ENCODE data around the gene SNX10.

Gene SNX10

DNA sequence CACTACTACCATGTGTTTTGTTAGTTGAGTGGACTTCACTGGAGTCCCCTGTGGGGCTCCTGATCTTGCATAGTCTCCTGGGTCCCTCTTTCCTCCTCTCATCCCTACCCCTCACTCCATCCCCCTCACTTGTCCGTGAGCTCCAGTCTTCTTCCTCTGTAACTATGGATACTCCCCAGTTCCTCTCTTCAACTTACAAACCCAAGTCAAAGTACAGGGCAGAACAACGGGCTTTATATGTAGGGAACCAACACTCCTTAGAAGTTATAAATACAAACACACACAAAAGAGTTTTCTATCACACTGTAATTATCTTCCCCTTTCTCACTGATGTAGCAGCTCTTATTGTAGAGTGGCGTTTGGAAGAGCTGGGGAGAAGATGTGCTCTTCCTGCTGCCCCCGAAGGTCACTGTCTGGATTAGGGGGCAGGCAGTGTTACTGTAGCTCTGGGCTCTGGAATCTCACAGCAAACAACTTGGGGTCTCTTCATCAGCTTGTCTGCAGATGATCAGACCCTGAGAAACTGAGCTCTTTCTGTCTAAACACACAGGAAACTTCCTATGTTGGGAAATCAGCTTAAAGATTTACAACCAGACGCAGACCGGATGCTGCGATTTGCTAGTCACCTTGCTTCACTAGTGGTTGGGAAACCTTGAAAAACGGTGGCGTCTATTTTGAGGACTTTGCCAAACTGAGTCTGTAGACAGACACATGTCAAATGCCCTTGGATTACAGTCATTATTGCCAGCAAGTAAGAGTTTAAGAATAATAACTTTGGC lies 13.6 kb downstream of the SNX10 start:
- Histone ChIP-seq H3K9me3 (ENCODE audit: insufficient read depth, low read depth, low read length) (no peaks in the 10 kb centered on the region), H3K36me3 (ENCODE audit: insufficient read depth, low read depth, low read length) (no peaks in the 10 kb centered on the region), H3K9ac (ENCODE audit: low read depth, low read length) (no peak overlapping the region), H3K27me3 (ENCODE audit: insufficient read depth, low read length) (no peaks in the 10 kb centered on the region), H3K27ac (ENCODE audit: low read length) (no peak overlapping the region), H3K4me1 (ENCODE audit: insufficient read depth, low read length) (peaks cover 12% of the 10 kb centered on the region; the same call in 1 of the 2 replicates), H3K4me3 (ENCODE audit: low read length) (no peak overlapping the region)

DNA sequence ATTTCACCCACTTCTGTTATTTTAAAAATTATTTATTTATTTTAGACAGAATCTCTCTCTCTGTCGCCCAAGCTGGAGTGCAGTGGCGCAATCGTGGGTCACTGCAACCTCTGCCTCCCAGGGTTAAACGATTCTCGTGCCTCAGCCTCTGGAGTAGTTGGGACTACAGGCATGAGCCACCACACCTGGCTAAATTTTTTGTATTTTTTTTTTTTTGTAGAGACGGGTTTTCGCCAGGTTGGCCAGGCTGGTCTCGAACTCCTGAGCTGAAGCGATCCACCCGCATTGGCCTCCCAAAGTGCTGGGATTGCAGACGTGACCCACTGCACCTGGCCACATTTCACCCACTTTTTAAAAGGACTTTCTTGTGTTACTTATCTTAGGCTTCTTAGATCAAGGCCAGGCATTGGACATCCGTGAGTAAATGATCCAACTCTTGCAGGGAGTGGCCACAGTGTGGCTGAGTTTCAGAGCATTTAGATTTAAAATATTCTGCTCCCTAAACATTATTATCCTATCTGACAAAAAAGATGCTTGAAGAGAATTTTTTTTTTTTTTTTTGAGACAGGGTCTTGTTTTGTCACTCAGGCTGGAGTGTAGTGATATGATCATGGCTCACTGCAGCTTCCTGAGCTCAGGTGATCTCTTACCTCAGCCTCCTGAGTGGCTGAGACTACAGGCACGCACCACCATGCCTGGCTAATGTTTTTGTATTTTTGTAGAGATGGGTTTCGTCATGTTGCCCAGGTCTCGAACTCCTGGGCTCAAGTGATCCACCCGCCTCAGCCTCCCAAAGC lies 14.4 kb downstream of the SNX10 start:
- no peak overlapping the region for H3K27ac ChIP-seq (ENCODE audit: low read length)
- H3K36me3 ChIP-seq (ENCODE audit: insufficient read depth, low read depth, low read length), result no peaks in the 10 kb centered on the region
- H3K4me1 ChIP-seq (ENCODE audit: insufficient read depth, low read length), result peaks cover 12% of the 10 kb centered on the region; the same call in 1 of the 2 replicates
- H3K9me3 ChIP-seq (ENCODE audit: insufficient read depth, low read depth, low read length), result no peaks in the 10 kb centered on the region
- no peak overlapping the region for H3K9ac ChIP-seq (ENCODE audit: low read depth, low read length)
- H3K27me3 ChIP-seq (ENCODE audit: insufficient read depth, low read length), result no peaks in the 10 kb centered on the region
- H3K4me3 ChIP-seq (ENCODE audit: low read length), result no peak overlapping the region

DNA sequence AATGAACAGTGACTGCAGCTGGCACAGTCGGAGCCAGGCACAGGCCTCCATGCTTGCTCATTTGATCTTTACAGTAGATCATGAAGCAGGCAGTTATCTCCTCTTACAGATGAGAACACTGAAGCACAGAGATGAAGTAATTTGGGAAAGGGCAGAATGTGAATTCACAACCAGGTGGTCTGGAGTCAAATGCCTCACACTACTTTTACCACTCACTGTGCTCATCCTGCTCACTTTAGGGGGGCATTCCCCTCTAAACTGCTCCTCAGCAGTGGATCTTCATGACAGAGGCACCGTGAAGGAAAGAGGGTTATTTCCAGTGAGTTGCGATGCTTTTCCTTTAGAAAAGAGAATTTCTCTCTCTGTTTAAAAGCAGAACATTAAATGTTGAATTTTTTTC lies 15.1 kb downstream of the SNX10 start:
- H3K4me3 ChIP-seq (ENCODE audit: low read length), result no peak overlapping the region
- H3K27me3 ChIP-seq (ENCODE audit: insufficient read depth, low read length), result no peaks in the 10 kb centered on the region
- no peak overlapping the region for H3K9ac ChIP-seq (ENCODE audit: low read depth, low read length)
- H3K4me1 ChIP-seq (ENCODE audit: insufficient read depth, low read length), result peaks cover 12% of the 10 kb centered on the region; the same call in 1 of the 2 replicates
- H3K9me3 ChIP-seq (ENCODE audit: insufficient read depth, low read depth, low read length), result no peaks in the 10 kb centered on the region
- no peaks in the 10 kb centered on the region for H3K36me3 ChIP-seq (ENCODE audit: insufficient read depth, low read depth, low read length)
- no peak overlapping the region for H3K27ac ChIP-seq (ENCODE audit: low read length)

DNA sequence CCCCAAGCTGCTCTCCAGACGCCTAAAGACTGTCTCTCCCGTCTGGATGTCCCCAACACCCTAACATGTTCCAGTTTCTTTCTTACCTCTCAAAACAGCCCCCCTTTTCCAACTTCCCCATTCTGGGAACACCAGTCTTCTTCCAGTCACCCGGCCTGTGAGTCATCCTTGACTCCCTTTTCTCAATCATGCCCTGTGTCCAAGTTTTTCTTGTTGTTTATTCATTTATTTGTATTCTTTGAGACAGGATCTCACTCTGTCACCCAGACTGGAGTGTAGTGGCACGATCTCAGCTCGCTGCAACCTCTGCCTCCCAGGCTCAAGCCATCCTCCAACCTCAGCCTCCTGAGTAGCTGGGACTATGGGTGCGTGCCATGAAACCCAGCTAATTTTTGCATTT lies 15.6 kb downstream of the SNX10 start:
- no peaks in the 10 kb centered on the region for H3K9me3 ChIP-seq (ENCODE audit: insufficient read depth, low read depth, low read length)
- H3K27ac ChIP-seq (ENCODE audit: low read length), result no peak overlapping the region
- H3K4me1 ChIP-seq (ENCODE audit: insufficient read depth, low read length), result peaks cover 8% of the 10 kb centered on the region; the same call in 1 of the 2 replicates
- H3K4me3 ChIP-seq (ENCODE audit: low read length), result no peak overlapping the region
- H3K36me3 ChIP-seq (ENCODE audit: insufficient read depth, low read depth, low read length), result no peaks in the 10 kb centered on the region
- no peaks in the 10 kb centered on the region for H3K27me3 ChIP-seq (ENCODE audit: insufficient read depth, low read length)
- H3K9ac ChIP-seq (ENCODE audit: low read depth, low read length), result no peak overlapping the region

DNA sequence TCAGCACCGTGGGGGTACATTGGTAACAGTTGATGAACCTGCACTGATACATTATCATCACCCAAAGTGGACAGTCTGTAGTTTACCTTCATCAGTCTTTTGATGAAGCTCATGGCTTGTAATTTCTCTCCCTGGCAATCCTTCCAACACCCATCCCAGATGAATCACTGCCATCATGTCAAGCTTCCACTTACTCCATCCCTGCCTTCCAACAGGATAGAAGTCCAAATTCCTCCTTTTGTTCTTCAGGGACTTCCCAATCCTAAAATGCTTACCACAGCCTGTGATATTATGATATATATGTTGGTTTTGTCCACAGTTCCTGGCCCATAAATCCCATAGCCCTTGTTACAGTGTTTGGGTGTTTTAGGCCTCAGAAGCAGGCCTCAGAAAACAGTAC lies 16.1 kb downstream of the SNX10 start:
- H3K9ac ChIP-seq (ENCODE audit: low read depth, low read length), result no peak overlapping the region
- no peaks in the 10 kb centered on the region for H3K27me3 ChIP-seq (ENCODE audit: insufficient read depth, low read length)
- peaks cover 6% of the 10 kb centered on the region; the same call in 1 of the 2 replicates for H3K4me1 ChIP-seq (ENCODE audit: insufficient read depth, low read length)
- no peaks in the 10 kb centered on the region for H3K36me3 ChIP-seq (ENCODE audit: insufficient read depth, low read depth, low read length)
- H3K9me3 ChIP-seq (ENCODE audit: insufficient read depth, low read depth, low read length), result no peaks in the 10 kb centered on the region
- H3K27ac ChIP-seq (ENCODE audit: low read length), result no peak overlapping the region
- H3K4me3 ChIP-seq (ENCODE audit: low read length), result no peak overlapping the region

DNA sequence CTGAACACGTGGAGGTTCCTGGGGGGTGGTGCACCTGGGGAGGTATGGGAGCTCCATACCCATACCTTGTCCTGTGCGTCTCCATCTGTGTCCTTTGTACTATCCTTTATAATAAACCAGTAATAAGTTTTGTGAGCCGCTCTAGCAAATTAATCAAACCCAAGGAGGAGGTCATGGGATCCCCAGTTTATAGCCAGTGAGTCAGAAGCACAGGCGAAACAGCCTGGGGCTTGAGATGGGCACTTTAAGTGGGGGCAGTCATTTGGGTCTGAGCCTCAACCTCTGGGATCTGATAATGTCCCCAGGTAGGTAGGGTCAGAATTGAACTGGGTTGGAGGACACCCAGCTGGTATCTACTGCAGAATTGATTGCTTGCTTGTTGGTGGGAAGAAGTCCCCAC lies 16.9 kb downstream of the SNX10 start:
- Histone ChIP-seq H3K4me3 (ENCODE audit: low read length) (no peak overlapping the region), H3K27ac (ENCODE audit: low read length) (no peak overlapping the region), H3K36me3 (ENCODE audit: insufficient read depth, low read depth, low read length) (no peaks in the 10 kb centered on the region), H3K4me1 (ENCODE audit: insufficient read depth, low read length) (no peaks in the 10 kb centered on the region; the same call in 1 of the 2 replicates), H3K9ac (ENCODE audit: low read depth, low read length) (no peak overlapping the region), H3K27me3 (ENCODE audit: insufficient read depth, low read length) (no peaks in the 10 kb centered on the region), H3K9me3 (ENCODE audit: insufficient read depth, low read depth, low read length) (no peaks in the 10 kb centered on the region)

DNA sequence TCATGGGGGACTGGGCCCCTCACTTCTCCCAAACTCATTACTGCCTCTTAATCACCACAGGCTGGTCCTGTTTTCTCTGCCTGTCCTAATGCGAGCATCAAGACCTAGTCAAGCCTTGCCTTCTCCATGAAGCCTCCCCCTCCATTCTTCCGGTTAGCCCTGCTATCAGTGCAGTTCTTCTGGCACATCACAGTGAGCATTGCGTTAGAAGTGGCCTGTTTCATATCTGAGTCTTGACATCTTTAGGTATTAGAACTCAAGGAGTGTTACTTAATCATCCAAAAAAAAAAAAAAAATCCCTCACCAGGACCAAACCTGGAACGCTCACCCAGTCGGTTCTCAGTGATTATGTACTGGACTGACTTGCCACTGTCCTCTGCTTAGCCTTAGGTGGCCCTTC lies 17.4 kb downstream of the SNX10 start:
- H3K9me3 ChIP-seq (ENCODE audit: insufficient read depth, low read depth, low read length), result no peaks in the 10 kb centered on the region
- H3K36me3 ChIP-seq (ENCODE audit: insufficient read depth, low read depth, low read length), result no peaks in the 10 kb centered on the region
- H3K27me3 ChIP-seq (ENCODE audit: insufficient read depth, low read length), result no peaks in the 10 kb centered on the region
- H3K4me3 ChIP-seq (ENCODE audit: low read length), result no peak overlapping the region
- no peaks in the 10 kb centered on the region for H3K4me1 ChIP-seq (ENCODE audit: insufficient read depth, low read length)
- no peak overlapping the region for H3K9ac ChIP-seq (ENCODE audit: low read depth, low read length)
- H3K27ac ChIP-seq (ENCODE audit: low read length), result no peak overlapping the region

DNA sequence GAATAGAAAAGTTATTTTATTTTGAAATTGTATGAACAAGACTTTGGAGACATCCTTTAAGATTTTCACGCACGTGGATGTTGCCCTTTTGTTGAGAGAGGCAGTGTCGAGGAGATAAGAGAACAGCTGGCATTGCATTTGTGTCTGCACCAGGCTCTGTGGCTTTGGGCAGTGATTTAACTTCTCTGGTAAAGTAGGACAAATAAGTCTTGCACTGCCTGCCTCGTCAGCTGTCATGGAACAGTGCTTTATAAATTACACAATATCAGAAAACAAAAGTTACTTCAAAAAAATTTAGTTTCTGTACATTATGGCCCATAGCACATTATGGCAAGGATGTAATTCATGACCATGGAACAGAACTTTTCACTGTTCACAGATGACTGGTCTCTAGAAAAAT lies 20.1 kb downstream of the SNX10 start:
- Histone ChIP-seq H3K27me3 (ENCODE audit: insufficient read depth, low read length) (no peaks in the 10 kb centered on the region), H3K4me1 (ENCODE audit: insufficient read depth, low read length) (no peaks in the 10 kb centered on the region), H3K36me3 (ENCODE audit: insufficient read depth, low read depth, low read length) (no peaks in the 10 kb centered on the region), H3K4me3 (ENCODE audit: low read length) (no peak overlapping the region), H3K9me3 (ENCODE audit: insufficient read depth, low read depth, low read length) (no peaks in the 10 kb centered on the region), H3K27ac (ENCODE audit: low read length) (no peak overlapping the region), H3K9ac (ENCODE audit: low read depth, low read length) (no peak overlapping the region)

DNA sequence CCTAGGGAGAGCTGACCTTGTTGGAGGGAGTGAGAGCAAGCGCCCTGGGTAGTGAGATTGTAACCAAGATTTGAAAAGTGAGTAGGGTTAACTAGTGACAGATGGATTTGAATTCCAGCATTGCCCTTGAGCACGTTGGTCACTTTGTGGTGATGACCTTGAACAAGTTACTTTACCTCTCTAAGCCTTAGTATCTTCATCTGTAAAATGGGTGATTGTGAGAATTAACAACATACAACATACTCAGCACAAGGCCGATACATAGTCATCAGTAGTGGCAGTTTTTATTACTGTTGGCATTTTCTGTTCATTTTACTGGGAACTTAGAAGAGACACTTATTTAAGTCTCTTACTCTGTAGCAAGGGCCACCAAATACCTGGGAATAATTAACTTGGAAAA lies 25.5 kb downstream of the SNX10 start:
- no peaks in the 10 kb centered on the region for H3K9me3 ChIP-seq (ENCODE audit: insufficient read depth, low read depth, low read length)
- H3K4me3 ChIP-seq (ENCODE audit: low read length), result no peak overlapping the region
- H3K27me3 ChIP-seq (ENCODE audit: insufficient read depth, low read length), result no peaks in the 10 kb centered on the region
- no peak overlapping the region for H3K9ac ChIP-seq (ENCODE audit: low read depth, low read length)
- H3K36me3 ChIP-seq (ENCODE audit: insufficient read depth, low read depth, low read length), result no peaks in the 10 kb centered on the region
- no peak overlapping the region for H3K27ac ChIP-seq (ENCODE audit: low read length)
- H3K4me1 ChIP-seq (ENCODE audit: insufficient read depth, low read length), result no peaks in the 10 kb centered on the region

DNA sequence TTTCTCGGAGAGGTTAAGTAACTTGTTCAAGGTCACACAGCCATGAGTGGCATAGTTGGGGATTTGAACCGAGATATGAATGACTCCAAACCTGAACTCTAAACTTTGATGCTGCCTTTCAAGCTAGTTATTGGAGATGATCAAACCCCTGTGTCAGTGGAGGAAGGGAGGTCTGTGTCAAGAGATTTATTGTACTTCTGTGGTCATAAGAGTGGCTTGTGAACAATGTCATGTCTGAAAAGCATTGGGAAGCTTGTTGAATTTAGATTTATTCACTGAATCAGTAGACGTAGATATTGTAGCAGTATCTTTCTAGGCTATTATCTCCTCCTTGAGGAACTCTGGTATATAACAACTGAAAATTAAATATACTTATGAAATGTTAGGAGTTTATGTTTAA lies 27.3 kb downstream of the SNX10 start:
- Histone ChIP-seq H3K4me3 (ENCODE audit: low read length) (no peak overlapping the region), H3K27ac (ENCODE audit: low read length) (no peak overlapping the region), H3K27me3 (ENCODE audit: insufficient read depth, low read length) (no peaks in the 10 kb centered on the region), H3K9me3 (ENCODE audit: insufficient read depth, low read depth, low read length) (no peaks in the 10 kb centered on the region), H3K36me3 (ENCODE audit: insufficient read depth, low read depth, low read length) (no peaks in the 10 kb centered on the region), H3K9ac (ENCODE audit: low read depth, low read length) (no peak overlapping the region), H3K4me1 (ENCODE audit: insufficient read depth, low read length) (no peaks in the 10 kb centered on the region)

DNA sequence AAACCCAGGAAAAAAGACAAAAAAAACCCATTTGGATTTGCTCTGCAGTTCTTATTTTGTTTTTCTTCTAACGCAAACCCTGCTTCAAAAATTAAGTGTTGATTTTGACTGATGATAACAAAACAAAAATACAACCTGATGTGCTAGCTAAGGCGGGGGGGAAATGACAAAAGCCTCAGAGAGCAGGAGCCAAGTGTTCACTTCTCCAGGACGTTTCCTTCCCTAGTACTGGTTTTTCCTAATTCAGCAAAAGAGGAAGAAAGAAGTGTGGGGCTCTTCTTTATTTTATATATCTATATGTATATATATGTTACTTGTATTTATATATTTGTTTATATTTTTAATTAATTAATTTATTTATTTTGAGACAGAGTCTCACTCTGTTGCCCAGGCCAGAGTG lies 28.0 kb downstream of the SNX10 start:
- Histone ChIP-seq H3K27ac (ENCODE audit: low read length) (no peak overlapping the region), H3K4me3 (ENCODE audit: low read length) (no peak overlapping the region), H3K27me3 (ENCODE audit: insufficient read depth, low read length) (no peaks in the 10 kb centered on the region), H3K36me3 (ENCODE audit: insufficient read depth, low read depth, low read length) (no peaks in the 10 kb centered on the region), H3K4me1 (ENCODE audit: insufficient read depth, low read length) (no peaks in the 10 kb centered on the region), H3K9me3 (ENCODE audit: insufficient read depth, low read depth, low read length) (no peaks in the 10 kb centered on the region), H3K9ac (ENCODE audit: low read depth, low read length) (no peak overlapping the region)

DNA sequence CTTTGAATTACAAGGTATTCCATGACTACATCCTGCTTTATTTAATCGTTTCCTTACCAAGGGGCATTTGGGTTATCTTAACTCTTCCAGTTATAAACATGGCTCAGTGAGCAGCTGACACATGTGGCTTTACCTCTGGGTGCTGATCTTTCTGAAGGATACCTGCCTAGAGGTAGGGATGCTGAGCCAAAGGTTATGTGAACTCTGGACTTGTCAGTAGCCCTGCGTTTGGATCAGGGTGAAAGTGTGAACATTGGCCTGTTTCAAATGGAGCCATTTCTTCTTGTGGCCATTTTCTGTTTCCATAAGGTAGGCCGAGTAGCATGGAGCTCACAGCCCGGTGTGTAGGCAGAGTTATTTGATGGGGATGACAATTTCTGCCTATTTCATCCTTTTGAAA lies 29.2 kb downstream of the SNX10 start:
- H3K9ac ChIP-seq (ENCODE audit: low read depth, low read length), result no peak overlapping the region
- no peaks in the 10 kb centered on the region for H3K36me3 ChIP-seq (ENCODE audit: insufficient read depth, low read depth, low read length)
- no peak overlapping the region for H3K27ac ChIP-seq (ENCODE audit: low read length)
- no peaks in the 10 kb centered on the region for H3K9me3 ChIP-seq (ENCODE audit: insufficient read depth, low read depth, low read length)
- H3K4me1 ChIP-seq (ENCODE audit: insufficient read depth, low read length), result no peaks in the 10 kb centered on the region
- no peak overlapping the region for H3K4me3 ChIP-seq (ENCODE audit: low read length)
- no peaks in the 10 kb centered on the region for H3K27me3 ChIP-seq (ENCODE audit: insufficient read depth, low read length)
